Measurements from ENCODE around the gene RBBP6. TPM values are rescaled to one million over a fixed set of nuclear protein-coding genes. Genes with fewer than 3 reads are reported as not detected.

The RBBP6 gene
- total RNA-seq, 2 donors from 2014 or later = 83.2 to 92.7 TPM

DNA sequence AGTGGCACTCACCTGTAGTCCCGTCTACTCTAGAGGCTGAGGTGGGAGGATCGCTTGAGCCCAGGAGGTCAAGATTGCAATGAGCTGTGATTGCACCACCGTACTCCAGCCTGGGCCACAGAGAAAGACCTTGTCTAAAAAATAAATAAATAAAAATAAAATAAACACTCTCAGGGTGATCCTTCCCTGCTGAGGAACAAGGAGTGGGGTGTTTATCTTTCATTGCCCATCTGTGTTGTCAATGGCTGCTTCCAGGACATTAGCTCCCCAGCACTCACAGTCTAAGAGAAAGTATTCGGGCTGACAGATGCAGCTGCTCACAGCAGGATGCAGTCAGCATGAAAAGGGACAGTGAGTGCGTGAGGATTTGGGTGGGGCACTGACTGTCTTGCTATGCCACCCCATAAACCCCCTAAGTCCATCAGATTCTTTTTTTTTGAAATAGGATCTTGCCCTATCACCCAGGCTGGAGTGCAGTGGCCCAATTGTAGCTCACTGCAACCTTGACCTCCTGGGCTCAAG, 31.3 kb upstream of the RBBP6 start:
- WGBS = 76% methylated on average over 5 of the region's 5 CpGs

DNA sequence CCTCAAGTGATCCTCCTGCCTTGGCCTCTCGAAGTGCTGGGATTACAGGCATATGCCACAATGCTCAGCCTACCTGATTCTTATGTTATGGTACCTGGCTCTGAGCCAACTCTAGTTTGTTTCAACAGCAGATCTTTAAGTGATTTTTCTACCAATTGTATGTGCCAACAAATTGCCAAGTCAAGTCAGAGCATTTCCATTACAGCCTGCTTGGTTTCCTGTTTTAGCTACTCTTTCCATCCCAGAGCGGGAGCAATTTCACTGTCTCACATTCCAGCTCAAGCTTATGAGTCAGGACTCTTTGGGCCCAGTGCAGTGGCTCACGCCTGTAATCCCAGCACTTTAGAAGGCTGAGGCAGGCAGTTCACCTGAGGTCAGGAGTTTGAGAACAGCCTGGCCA, 30.8 kb upstream of the RBBP6 start:
- intact Hi-C loops (cut with DNase I) = no loop called here
- WGBS = 59% methylated on average over 3 of the region's 3 CpGs
- no peaks in the 10 kb centered on the region for H3K27me3 ChIP-seq (replicated peaks; ENCODE audit: insufficient read depth)
- H3K4me1 ChIP-seq (replicated peaks) = no peaks in the 10 kb centered on the region
- no peak for DNase-seq (ENCODE audit: low spot score)
- TF ChIP-seq POLR2A (IDR thresholded peaks at IDR 0.05) = no peak
- TF ChIP-seq, protein P1, sequence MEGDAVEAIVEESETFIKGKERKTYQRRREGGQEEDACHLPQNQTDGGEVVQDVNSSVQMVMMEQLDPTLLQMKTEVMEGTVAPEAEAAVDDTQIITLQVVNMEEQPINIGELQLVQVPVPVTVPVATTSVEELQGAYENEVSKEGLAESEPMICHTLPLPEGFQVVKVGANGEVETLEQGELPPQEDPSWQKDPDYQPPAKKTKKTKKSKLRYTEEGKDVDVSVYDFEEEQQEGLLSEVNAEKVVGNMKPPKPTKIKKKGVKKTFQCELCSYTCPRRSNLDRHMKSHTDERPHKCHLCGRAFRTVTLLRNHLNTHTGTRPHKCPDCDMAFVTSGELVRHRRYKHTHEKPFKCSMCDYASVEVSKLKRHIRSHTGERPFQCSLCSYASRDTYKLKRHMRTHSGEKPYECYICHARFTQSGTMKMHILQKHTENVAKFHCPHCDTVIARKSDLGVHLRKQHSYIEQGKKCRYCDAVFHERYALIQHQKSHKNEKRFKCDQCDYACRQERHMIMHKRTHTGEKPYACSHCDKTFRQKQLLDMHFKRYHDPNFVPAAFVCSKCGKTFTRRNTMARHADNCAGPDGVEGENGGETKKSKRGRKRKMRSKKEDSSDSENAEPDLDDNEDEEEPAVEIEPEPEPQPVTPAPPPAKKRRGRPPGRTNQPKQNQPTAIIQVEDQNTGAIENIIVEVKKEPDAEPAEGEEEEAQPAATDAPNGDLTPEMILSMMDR (IDR thresholded peaks at IDR 0.05) = no peak
- no peak for TF ChIP-seq POLR2AphosphoS5 (IDR thresholded peaks at IDR 0.05)
- no peak overlapping the region for H3K27ac ChIP-seq
- H3K36me3 ChIP-seq = no peaks in the 10 kb centered on the region
- H3K9me3 ChIP-seq = no peaks in the 10 kb centered on the region
- H3K4me3 ChIP-seq = no peak overlapping the region

More for the DNA sequence above, 31.3 kb upstream of the RBBP6 start:
- intact Hi-C loops (cut with DNase I) = no loop called here
- Histone ChIP-seq H3K9me3 (no peaks in the 10 kb centered on the region), H3K4me3 (no peak overlapping the region), H3K36me3 (no peaks in the 10 kb centered on the region), H3K4me1 (replicated peaks) (no peaks in the 10 kb centered on the region), H3K27ac (no peak overlapping the region), H3K27me3 (replicated peaks; ENCODE audit: insufficient read depth) (no peaks in the 10 kb centered on the region)
- TF ChIP-seq POLR2AphosphoS5 (IDR thresholded peaks at IDR 0.05) (no peak), POLR2A (IDR thresholded peaks at IDR 0.05) (no peak)
- TF ChIP-seq, protein P1 (IDR thresholded peaks at IDR 0.05) = no peak
- DNase-seq (ENCODE audit: low spot score) = no peak

DNA sequence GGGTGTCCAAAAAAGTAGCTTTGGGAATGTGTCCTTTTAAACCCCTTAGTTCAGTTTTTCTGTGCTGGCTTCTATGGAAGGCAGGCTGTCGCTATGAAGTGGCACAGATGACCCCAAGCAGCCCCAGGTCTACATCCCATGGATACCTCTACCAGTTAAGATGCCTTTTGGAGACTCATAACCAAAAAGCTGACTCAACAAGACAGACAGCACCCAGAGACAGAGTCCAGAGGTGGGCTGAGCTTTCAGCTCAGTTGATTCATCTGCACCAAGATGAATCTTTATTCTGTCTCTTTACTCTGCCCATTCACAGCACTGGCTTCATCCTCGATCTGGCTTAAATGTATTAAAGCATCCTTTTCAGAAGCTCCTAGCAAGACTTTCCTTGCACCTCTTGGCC, 29.8 kb upstream of the RBBP6 start:
- intact Hi-C loops (cut with DNase I) = no loop called here
- no peak overlapping the region for H3K4me3 ChIP-seq
- no peak for TF ChIP-seq POLR2A (IDR thresholded peaks at IDR 0.05)
- TF ChIP-seq, protein P1 (IDR thresholded peaks at IDR 0.05) = no peak
- H3K9me3 ChIP-seq = no peaks in the 10 kb centered on the region
- H3K4me1 ChIP-seq (replicated peaks) = no peaks in the 10 kb centered on the region
- H3K36me3 ChIP-seq = no peaks in the 10 kb centered on the region
- 94% methylated on average over 2 of the region's 2 CpGs for WGBS
- no peaks in the 10 kb centered on the region for H3K27me3 ChIP-seq (replicated peaks; ENCODE audit: insufficient read depth)
- H3K27ac ChIP-seq = no peak overlapping the region
- DNase-seq (ENCODE audit: low spot score) = no peak

DNA sequence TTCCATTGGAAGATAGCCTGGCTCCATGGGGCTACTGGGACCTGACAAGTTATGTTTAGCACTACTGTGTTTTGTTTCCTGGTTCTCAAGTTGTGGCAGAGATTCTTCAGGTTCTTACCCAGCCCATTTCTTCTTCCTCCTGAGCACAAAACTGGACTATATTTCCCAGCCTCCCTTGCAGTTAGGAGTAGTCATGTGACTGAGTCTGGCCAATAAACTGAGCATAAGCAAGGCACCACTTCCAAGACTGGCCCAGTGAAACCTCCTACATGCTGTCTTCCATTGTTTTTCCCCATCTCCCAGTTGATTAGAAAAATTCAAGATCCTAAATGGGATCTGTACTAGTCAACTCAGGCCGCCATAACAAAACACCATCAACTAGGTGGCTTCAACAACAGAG, 28.2 kb upstream of the RBBP6 start:
- intact Hi-C loops (cut with DNase I) = no loop called here
- H3K4me1 ChIP-seq (replicated peaks) = no peaks in the 10 kb centered on the region
- no peak for DNase-seq (ENCODE audit: low spot score)
- no peaks in the 10 kb centered on the region for H3K36me3 ChIP-seq
- TF ChIP-seq, protein P1 (IDR thresholded peaks at IDR 0.05) = no peak
- TF ChIP-seq POLR2A (IDR thresholded peaks at IDR 0.05) (no peak), POLR2AphosphoS5 (IDR thresholded peaks at IDR 0.05) (no peak)
- no peaks in the 10 kb centered on the region for H3K9me3 ChIP-seq
- H3K27me3 ChIP-seq (replicated peaks; ENCODE audit: insufficient read depth) = no peaks in the 10 kb centered on the region
- WGBS = 87% methylated on average over 1 of the region's 1 CpG
- no peak overlapping the region for H3K27ac ChIP-seq
- H3K4me3 ChIP-seq = no peak overlapping the region

DNA sequence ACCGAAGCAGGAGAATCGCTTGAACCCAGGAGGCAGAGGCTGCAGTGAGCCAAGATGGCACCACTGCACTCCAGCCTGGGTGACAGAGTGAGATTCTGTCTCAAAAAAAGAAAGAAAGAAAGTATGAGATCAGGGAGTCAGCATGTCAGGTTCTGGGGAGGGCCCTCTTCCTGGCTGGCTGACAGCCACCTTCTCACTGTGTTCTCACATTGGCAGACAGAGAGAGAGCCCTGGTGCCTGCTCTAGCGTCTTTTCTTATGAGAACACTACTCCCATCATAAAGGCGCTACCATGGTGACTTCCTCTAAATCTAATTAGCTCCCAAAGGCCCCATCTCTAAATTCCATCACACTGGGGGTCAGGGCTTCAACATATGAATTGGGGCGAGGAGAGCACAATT, 27.6 kb upstream of the RBBP6 start:
- TF ChIP-seq, protein P1 (IDR thresholded peaks at IDR 0.05) = no peak
- no peak for TF ChIP-seq POLR2A (IDR thresholded peaks at IDR 0.05)
- TF ChIP-seq POLR2AphosphoS5 (IDR thresholded peaks at IDR 0.05) = no peak
- Histone ChIP-seq H3K27me3 (replicated peaks; ENCODE audit: insufficient read depth) (no peaks in the 10 kb centered on the region), H3K27ac (no peak overlapping the region), H3K36me3 (no peaks in the 10 kb centered on the region), H3K4me3 (no peak overlapping the region), H3K9me3 (no peaks in the 10 kb centered on the region), H3K4me1 (replicated peaks) (no peaks in the 10 kb centered on the region)
- no peak for DNase-seq (ENCODE audit: low spot score)
- intact Hi-C loops (cut with DNase I) = no loop called here
- WGBS = 69% methylated on average over 5 of the region's 5 CpGs

Data from prostate gland (tissue), 2 donors.